ENCODE measurements around the gene FKBP1B. TPM values are rescaled to one million over a fixed set of nuclear protein-coding genes. Genes with fewer than 3 reads are reported as not detected.

FKBP1B gene
- total and polyA plus RNA-seq, 10 donors = 2.4 to 5.1 (median 3.5) TPM

DNA sequence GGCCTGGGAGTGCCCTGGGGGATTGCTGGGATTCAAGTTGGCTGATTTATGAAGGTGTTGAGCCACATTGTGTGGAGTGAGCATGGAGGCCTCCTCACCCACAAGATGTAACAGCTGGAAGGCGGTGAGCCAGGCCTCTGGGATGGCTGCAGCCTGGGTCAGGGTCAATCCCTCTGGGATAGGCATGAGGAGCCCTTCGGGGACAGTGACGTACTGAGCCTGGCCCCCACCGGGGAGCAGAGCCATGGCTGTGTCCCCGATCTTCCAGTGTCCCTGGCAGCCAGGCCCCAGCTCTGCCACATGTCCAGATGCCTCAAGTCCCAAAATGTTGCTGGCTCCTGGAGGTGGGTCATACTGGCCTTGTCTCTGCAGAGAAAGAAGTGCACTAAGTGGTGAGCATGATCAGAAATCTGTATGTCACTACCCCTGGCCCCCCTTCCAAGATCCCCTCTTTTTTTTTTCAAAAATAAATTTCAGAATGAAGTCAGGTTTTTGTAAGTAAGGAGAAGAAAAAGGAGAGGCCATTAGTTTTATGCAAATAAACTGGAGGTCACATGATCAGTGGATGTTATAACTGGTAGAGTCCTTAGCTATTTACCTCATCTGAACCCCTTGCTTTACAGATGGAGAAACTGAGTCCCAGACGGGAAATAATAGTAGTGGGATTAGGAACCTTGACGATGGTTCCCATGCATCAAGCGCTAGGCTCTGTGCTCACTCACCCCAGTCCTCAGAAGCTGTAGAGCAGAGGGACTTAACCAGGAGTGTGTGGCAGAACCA lies 33.4 kb downstream of the FKBP1B start:
- Histone ChIP-seq H3K4me1 (peaks cover 6 to 57% (median 26%) of the 10 kb centered on the region in 6 donors), H3K4me3 (peak overlapping the region in 4 of 8 donors; percentile 48 to 76 (median 56)), H3K36me3 (peaks cover 0 to 56% (median 8%) of the 10 kb centered on the region in 6 donors), H3K27me3 (replicated peaks in 1 of 7) (no peaks in the 10 kb centered on the region), H3K9me3 (no peaks in the 10 kb centered on the region), H3K27ac (peak overlapping the region in 7 of 8 donors; percentile 82 to 92 (median 88))
- 78 to 94% (median 93%) methylated on average over 5 to 8 of the region's 8 CpGs for WGBS, 5 donors
- peak; percentile 77 for DNase-seq
- intact Hi-C loops (cut with DNase I; ENCODE audit: low total_unique reads) = loop anchor here (5.0 kb wide), 2 partner anchors 156 to 256 kb away; partner anchors contain the start of gene ATAD2B
- TF ChIP-seq, protein P1, sequence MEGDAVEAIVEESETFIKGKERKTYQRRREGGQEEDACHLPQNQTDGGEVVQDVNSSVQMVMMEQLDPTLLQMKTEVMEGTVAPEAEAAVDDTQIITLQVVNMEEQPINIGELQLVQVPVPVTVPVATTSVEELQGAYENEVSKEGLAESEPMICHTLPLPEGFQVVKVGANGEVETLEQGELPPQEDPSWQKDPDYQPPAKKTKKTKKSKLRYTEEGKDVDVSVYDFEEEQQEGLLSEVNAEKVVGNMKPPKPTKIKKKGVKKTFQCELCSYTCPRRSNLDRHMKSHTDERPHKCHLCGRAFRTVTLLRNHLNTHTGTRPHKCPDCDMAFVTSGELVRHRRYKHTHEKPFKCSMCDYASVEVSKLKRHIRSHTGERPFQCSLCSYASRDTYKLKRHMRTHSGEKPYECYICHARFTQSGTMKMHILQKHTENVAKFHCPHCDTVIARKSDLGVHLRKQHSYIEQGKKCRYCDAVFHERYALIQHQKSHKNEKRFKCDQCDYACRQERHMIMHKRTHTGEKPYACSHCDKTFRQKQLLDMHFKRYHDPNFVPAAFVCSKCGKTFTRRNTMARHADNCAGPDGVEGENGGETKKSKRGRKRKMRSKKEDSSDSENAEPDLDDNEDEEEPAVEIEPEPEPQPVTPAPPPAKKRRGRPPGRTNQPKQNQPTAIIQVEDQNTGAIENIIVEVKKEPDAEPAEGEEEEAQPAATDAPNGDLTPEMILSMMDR (IDR thresholded peaks at IDR 0.05 in 8 of 11, conservative IDR thresholded peaks at IDR 0.05 in 3 of 11) = no peak
- TF ChIP-seq POLR2A (IDR thresholded peaks at IDR 0.05) (no peak), POLR2AphosphoS5 (IDR thresholded peaks at IDR 0.05) (no peak)

DNA sequence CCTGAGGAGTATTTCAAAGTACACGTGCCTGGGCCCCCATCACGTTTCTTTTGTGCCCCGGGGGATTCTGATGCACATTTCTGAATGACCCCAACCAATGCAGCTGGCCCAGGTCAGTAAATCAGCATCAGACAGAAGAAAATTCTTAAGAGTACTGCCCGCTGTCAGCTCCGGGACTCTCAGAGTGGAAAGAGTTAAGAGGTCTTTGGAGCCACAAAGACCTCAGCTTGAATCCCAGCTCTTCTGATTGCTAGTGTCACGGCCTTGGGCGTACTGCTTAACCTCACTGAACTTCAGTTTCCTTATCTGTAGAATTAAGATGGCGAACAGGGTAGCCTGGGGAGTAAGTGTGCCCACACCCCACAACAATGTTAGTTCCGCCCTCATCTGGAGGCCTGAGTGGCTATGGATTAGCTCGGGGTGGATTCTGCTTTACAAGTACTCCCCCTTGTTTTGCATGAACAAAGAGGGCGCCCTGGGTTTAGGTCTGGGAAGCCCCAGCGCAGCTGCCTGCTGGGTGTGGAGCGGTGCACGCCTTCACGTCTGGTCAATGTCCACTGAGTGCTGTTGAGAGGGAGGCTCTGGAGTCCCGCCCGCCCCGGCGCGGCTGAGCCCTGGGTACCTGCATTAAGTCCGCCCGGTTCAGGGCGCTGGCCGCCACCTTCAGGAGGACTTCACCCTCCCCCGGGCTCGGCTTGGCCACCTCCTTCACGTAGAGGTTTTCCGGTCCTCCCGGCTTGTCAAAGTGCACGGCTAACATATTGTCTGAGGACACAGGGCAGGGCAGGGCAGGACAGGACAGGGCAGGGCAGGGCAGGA lies 34.2 kb downstream of the FKBP1B start:
- peaks cover 0 to 63% (median 10%) of the 10 kb centered on the region in 6 donors for H3K36me3 ChIP-seq
- no peaks in the 10 kb centered on the region for H3K9me3 ChIP-seq
- intact Hi-C loops (cut with DNase I; ENCODE audit: low total_unique reads) = loop anchor here (5.0 kb wide), 2 partner anchors 156 to 256 kb away; partner anchors contain the start of gene ATAD2B
- H3K27me3 ChIP-seq (replicated peaks in 1 of 7) = no peaks in the 10 kb centered on the region
- no peak for DNase-seq
- peaks cover 6 to 51% (median 24%) of the 10 kb centered on the region in 6 donors for H3K4me1 ChIP-seq
- TF ChIP-seq POLR2A (IDR thresholded peaks at IDR 0.05) = no peak
- TF ChIP-seq, protein P1 (IDR thresholded peaks at IDR 0.05 in 8 of 11, conservative IDR thresholded peaks at IDR 0.05 in 3 of 11) = no peak
- peak in 2 of 3 donors; percentile 40 to 41 for TF ChIP-seq POLR2AphosphoS5 (IDR thresholded peaks at IDR 0.05)
- peak overlapping the region; percentile 36 to 76 (median 54) for H3K4me3 ChIP-seq
- 10 to 28% (median 11%) methylated on average over 11 to 30 of the region's 30 CpGs for WGBS, 5 donors
- H3K27ac ChIP-seq = peak overlapping the region; percentile 69 to 92 (median 88)

DNA sequence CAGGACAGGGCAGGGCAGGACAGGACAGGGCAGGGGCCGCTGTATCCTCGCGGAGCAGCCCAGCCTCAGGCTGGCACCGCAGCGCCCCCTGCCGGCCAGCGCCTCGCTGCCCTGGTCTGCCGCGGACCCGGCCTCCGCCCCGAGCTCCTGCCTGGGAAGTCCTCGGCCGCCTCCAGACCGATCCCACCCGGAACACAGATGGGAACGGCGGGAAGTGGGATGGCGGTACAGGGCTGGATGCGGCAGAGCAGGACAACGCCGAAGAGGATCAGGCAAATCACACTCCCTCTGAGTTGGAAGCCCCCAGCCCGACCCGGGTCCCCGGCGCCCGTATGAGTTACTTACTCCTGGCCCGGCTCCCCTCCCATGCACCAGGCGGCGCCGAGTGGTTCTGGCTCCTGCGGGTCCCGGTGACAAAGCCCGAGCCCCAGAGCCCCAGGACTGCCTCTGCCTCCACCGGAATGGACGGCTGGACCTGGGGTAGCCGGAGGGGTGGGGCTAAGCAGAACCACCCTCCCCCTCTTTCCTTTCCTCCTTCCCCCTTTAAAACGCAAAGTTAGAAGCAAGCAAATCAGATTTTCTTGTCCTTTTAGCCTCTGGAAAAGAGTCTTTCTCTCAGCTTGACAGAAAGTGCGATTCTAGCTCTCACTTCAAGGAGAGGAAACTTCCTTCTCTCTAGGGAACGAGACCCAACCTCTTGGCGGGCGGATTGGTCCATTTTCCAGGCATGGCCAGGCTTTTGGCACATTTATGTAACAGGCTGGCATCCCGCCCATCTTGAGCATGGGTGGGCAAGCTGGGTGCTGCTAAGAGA lies 35.1 kb downstream of the FKBP1B start, which contains the start of gene TP53I3:
TSS of gene TP53I3 (minus strand) at position 449 of the 814 bp plus-strand sequence. CDS start 508 bp downstream, outside the sequence.
- TF ChIP-seq POLR2AphosphoS5 (IDR thresholded peaks at IDR 0.05) (peak; percentile 71 to 88 (median 86)), POLR2A (IDR thresholded peaks at IDR 0.05) (no peak)
- TF ChIP-seq, protein P1 (IDR thresholded peaks at IDR 0.05 in 8 of 11, conservative IDR thresholded peaks at IDR 0.05 in 3 of 11) = peak; percentile 92 to 99 (median 97)
- 1 to 2% (median 1%) methylated on average over 27 to 44 of the region's 44 CpGs for WGBS, 5 donors
- H3K27me3 ChIP-seq (replicated peaks in 1 of 7) = no peaks in the 10 kb centered on the region
- H3K36me3 ChIP-seq = peaks cover 0 to 55% (median 10%) of the 10 kb centered on the region in 6 donors
- H3K9me3 ChIP-seq = no peaks in the 10 kb centered on the region
- intact Hi-C loops (cut with DNase I; ENCODE audit: low total_unique reads) = loop anchor here (5.0 kb wide), 2 partner anchors 157 to 257 kb away; partner anchors contain the start of gene ATAD2B
- peak within 1 kb of the TSS; percentile 41 to 76 (median 54) for H3K4me3 ChIP-seq
- DNase-seq = peak; percentile 98
- H3K4me1 ChIP-seq = peaks cover 6 to 51% (median 24%) of the 10 kb centered on the region in 6 donors
- peak within 1 kb of the TSS; percentile 69 to 92 (median 88) for H3K27ac ChIP-seq

Data from spleen (tissue), 11 donors.